Hepatocyte (in vitro differentiated cells): Measurements from ENCODE around the gene PRR36. TPM values are rescaled to one million over a fixed set of nuclear protein-coding genes. Genes with fewer than 3 reads are reported as not detected.

ENCODE experiments used
- DNase-seq: peaks from one replicate; pipeline ENCODE4 v3.0.0-alpha.2; 2016; ENCODE audit warnings: low spot score
- H2AFZ ChIP-seq: fragments of 200-600 bp; sonication (generic); 2 replicates; pipeline ENCODE4 v1.6.0; 2016; ENCODE audit warnings: antibody characterized with exemption, mild to moderate bottlenecking
- H3K27ac ChIP-seq: fragments of 200-600 bp; sonication (generic); 2 replicates; pipeline ENCODE4 v1.5.1; 2016; ENCODE audit warnings: mild to moderate bottlenecking
- H3K27me3 ChIP-seq: fragments of 200-600 bp; sonication (generic); 2 replicates; pipeline ENCODE4 v1.6.1; 2016
- H3K36me3 ChIP-seq: fragments of 200-600 bp; sonication (generic); replicated peaks from 2 replicates; pipeline ENCODE4 v1.5.1; 2016; ENCODE audit warnings: low read depth; ENCODE audit not compliant: insufficient read depth
- H3K4me1 ChIP-seq: fragments of 200-600 bp; sonication (generic); 2 replicates; pipeline ENCODE4 v1.5.1; 2016; ENCODE audit warnings: mild to moderate bottlenecking, moderate library complexity; ENCODE audit not compliant: insufficient read depth
- H3K4me2 ChIP-seq: fragments of 200-600 bp; sonication (generic); 2 replicates; pipeline ENCODE4 v1.6.0; 2016
- H3K4me3 ChIP-seq: fragments of 200-600 bp; sonication (generic); 2 replicates; pipeline ENCODE4 v1.5.1; 2016; ENCODE audit warnings: mild to moderate bottlenecking
- H3K79me2 ChIP-seq: fragments of 200-600 bp; sonication (generic); 2 replicates; pipeline ENCODE4 v1.6.0; 2017; ENCODE audit warnings: mild to moderate bottlenecking
- H3K9me2 ChIP-seq: fragments of 200-600 bp; sonication (generic); replicated peaks from 2 replicates; pipeline ENCODE4 v1.6.0; 2017; ENCODE audit warnings: mild to moderate bottlenecking; ENCODE audit not compliant: insufficient read depth
- H3K9me3 ChIP-seq: fragments of 200-600 bp; sonication (generic); 2 replicates; pipeline ENCODE4 v1.5.1; 2016; ENCODE audit warnings: low read depth, mild to moderate bottlenecking
- H4K20me1 ChIP-seq: fragments of 200-600 bp; sonication (generic); 2 replicates; pipeline ENCODE4 v1.6.0; 2016; ENCODE audit warnings: mild to moderate bottlenecking; ENCODE audit not compliant: insufficient read depth, poor library complexity, severe bottlenecking
- EZH2 ChIP-seq: fragments of 200-600 bp; sonication (generic); IDR thresholded peaks from 2 replicates; pipeline ENCODE4 v1.6.1; 2016; ENCODE audit warnings: antibody characterized with exemption, mild to moderate bottlenecking, borderline replicate concordance
- EZH2phosphoT487 ChIP-seq: fragments of 200-600 bp; sonication (generic); IDR thresholded peaks from one replicate; pipeline ENCODE4 v1.6.1; 2018; ENCODE audit warnings: antibody characterized with exemption, mild to moderate bottlenecking, low read depth, moderate library complexity; ENCODE audit not compliant: unreplicated experiment, severe bottlenecking
- WGBS: methylation state at CpG from one replicate; pipeline ENCODE4 v1.1.6; 2016; ENCODE audit warnings: low lambda C conversion rate; ENCODE audit errors: missing lambda C conversion rate; 5-methylcytosine and 5-hydroxymethylcytosine counted together
- polyA plus RNA-seq: library from polyadenylated mRNA; unstranded; fragments of >200 nt; fragmentation: Nextera tagmentation; extraction: Ambion mirVana; gene quantifications from 2 replicates; pipeline ENCODE4 v1.2.1, GENCODE V29; 2016
- total RNA-seq: library from RNA; depleted of rRNA; stranded (reverse); fragments of >200 nt; gene quantifications from 2 replicates; pipeline ENCODE4 v1.2.3, GENCODE V29; 2014
- TF ChIP-seq, protein P1 (sequence below): fragments of 200-600 bp; sonication (generic); IDR thresholded peaks from 2 replicates; pipeline ENCODE4 v1.5.1; 2016; ENCODE audit warnings: antibody characterized with exemption, mild to moderate bottlenecking; ENCODE audit not compliant: poor library complexity

The PRR36 gene
- total and polyA plus RNA-seq, 2 experiments from 2014 or later, result 1.00 to 2.5 TPM

DNA sequence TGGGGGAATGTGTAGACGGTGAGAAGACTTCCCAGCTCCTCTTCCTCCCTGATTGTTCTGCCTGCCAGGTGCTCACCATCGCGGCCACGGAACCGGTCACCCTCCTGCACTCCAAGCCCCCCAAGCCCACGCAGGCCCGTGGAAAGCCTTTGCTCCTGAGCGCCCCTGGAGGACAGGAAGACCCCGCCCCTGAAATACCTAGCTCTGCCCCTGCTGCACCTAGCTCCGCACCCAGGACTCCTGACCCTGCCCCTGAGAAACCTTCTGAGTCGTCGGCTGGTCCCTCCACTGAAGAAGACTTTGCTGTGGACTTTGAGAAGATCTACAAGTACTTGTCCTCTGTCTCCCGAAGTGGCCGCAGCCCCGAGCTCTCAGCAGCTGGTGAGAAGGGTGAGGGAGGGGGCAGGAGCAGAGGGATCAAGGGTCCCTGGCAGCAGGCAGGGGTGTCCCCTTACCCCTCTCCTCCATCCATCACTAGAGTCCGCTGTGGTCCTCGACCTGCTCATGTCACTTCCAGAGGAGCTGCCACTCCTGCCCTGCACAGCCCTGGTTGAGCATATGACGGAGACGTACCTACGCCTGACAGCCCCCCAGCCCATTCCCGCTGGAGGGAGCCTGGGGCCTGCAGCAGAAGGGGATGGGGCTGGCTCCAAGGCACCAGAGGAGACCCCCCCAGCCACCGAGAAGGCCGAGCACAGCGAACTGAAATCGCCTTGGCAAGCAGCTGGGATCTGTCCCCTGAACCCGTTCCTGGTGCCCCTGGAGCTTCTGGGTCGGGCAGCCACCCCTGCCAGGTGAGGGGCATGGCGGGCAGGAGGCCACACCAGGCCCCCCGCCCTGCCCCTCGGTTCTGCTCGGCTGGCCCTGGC is 48.0 kb upstream of the PRR36 start:
- Histone ChIP-seq H4K20me1 (no peaks in the 10 kb centered on the region), H3K9me2 (no peaks in the 10 kb centered on the region), H3K27ac (no peak overlapping the region), H3K4me3 (no peak overlapping the region), H3K9me3 (no peaks in the 10 kb centered on the region), H3K27me3 (peaks cover 6% of the 10 kb centered on the region), H3K36me3 (no peaks in the 10 kb centered on the region), H2AFZ (no peak overlapping the region), H3K79me2 (no peaks in the 10 kb centered on the region), H3K4me1 (peaks cover 29% of the 10 kb centered on the region), H3K4me2 (no peak overlapping the region)
- 95% methylated on average over 31 of the region's 31 CpGs for WGBS
- no peak for DNase-seq
- TF ChIP-seq, protein P1, sequence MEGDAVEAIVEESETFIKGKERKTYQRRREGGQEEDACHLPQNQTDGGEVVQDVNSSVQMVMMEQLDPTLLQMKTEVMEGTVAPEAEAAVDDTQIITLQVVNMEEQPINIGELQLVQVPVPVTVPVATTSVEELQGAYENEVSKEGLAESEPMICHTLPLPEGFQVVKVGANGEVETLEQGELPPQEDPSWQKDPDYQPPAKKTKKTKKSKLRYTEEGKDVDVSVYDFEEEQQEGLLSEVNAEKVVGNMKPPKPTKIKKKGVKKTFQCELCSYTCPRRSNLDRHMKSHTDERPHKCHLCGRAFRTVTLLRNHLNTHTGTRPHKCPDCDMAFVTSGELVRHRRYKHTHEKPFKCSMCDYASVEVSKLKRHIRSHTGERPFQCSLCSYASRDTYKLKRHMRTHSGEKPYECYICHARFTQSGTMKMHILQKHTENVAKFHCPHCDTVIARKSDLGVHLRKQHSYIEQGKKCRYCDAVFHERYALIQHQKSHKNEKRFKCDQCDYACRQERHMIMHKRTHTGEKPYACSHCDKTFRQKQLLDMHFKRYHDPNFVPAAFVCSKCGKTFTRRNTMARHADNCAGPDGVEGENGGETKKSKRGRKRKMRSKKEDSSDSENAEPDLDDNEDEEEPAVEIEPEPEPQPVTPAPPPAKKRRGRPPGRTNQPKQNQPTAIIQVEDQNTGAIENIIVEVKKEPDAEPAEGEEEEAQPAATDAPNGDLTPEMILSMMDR, result no peak
- TF ChIP-seq EZH2 (no peak), EZH2phosphoT487 (no peak)

DNA sequence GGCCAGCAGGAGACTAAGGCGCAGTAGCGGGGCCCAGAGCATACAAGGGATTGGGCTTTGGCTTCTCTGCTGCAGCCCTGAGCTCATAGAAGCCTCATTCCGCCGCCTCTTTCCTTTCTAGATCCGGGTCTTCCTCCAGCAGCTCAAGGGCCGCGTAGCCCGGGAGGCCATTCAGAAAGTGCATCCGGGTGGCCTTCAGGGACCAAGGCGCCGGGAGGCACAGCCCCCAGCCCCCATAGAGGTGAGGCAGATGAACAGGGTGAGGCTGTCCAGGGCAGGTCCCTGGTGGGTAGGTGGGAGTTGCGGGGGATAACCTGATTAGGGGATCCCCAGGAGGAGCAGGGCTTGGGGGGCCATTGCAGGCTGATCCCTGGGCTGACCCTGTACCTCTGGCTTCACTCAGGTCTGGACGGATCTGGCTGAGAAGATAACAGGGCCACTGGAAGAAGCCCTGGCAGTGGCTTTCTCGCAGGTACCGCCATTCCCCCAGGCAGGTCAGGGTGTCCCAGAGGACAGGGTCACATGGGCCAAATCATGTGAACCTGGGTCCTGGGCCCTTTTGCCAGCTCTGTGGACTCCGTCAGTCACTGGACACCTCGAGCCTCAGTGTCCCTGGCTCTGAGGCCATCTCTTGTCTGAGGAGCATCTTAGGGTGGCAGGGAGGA is 47.2 kb upstream of the PRR36 start:
- DNase-seq, result no peak
- no peaks in the 10 kb centered on the region for H3K36me3 ChIP-seq
- no peaks in the 10 kb centered on the region for H4K20me1 ChIP-seq
- no peak overlapping the region for H3K4me3 ChIP-seq
- no peaks in the 10 kb centered on the region for H3K79me2 ChIP-seq
- WGBS, result 88% methylated on average over 17 of the region's 17 CpGs
- peaks cover 32% of the 10 kb centered on the region for H3K4me1 ChIP-seq
- H3K9me2 ChIP-seq, result no peaks in the 10 kb centered on the region
- no peak for TF ChIP-seq EZH2phosphoT487
- H3K27ac ChIP-seq, result peak overlapping the region; percentile 76
- peaks cover 14% of the 10 kb centered on the region for H3K27me3 ChIP-seq
- no peaks in the 10 kb centered on the region for H3K9me3 ChIP-seq
- H2AFZ ChIP-seq, result no peak overlapping the region
- peak overlapping the region; percentile 87 for H3K4me2 ChIP-seq

DNA sequence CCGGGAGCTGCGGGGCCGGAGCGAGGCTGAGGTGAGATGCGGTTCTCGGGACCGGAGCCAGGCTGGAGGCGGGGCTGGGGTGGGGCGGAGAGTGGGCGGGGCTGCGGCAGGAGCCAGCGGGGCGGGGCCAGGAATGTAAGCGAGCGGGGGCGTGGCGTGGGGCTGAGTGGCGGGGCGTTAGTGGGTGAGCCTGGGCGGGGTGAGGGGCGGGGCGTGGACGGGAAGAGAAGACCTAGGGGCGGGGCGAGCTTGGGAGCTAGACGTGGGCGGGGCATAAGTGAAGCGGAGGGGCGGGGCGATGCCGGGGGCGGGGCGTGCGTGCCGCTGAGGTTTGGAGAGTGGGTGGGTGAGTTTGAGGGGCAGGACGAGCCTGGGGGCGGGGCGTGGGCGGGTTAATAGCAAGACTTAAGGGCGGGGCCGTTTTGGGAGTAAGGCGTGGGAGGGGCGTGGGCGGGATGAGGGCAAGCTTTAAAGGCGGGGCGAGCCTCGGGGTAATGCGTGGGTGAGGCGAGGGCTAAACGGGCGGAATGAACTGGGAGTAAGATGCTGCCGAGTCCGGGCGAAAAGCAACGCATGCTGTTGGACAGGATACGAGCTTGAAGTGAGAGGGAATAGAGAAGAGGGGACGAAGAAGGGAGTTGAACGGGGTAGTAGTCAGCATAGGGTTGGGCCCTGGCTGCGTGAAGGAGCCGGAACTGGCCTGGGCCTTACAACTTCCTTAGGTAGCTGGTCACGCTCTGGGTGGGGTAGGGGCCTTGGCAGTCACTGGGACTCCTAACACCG is 46.5 kb upstream of the PRR36 start:
- DNase-seq, result peak; percentile 100
- Histone ChIP-seq H3K36me3 (no peaks in the 10 kb centered on the region), H3K4me2 (peak overlapping the region; percentile 87), H2AFZ (peak overlapping the region; percentile 84), H4K20me1 (no peaks in the 10 kb centered on the region), H3K9me3 (no peaks in the 10 kb centered on the region), H3K79me2 (no peaks in the 10 kb centered on the region), H3K27ac (peak overlapping the region; percentile 93), H3K27me3 (peaks cover 21% of the 10 kb centered on the region), H3K4me1 (peaks cover 35% of the 10 kb centered on the region), H3K4me3 (peak overlapping the region; percentile 83), H3K9me2 (no peaks in the 10 kb centered on the region)
- WGBS, result 10% methylated on average over 25 of the region's 62 CpGs
- TF ChIP-seq EZH2phosphoT487 (no peak), EZH2 (no peak)
- TF ChIP-seq, protein P1, result no peak
